Epithelial cell of proximal tubule (primary cell): ENCODE results near the gene MAPKAP1. TPM values are rescaled to one million over a fixed set of nuclear protein-coding genes. Genes with fewer than 3 reads are reported as not detected.
A peak's percentile ranks its signal among the peaks of the same experiment; 100 is the strongest.

Experiments used
- DNase-seq: peaks from one replicate; pipeline ENCODE4 v3.0.0-alpha.2; 2011; ENCODE audit warnings: low read depth
- H3K4me3 ChIP-seq: 2 replicates; pipeline ENCODE4 v1.5.1; 2011; ENCODE audit warnings: low read depth, mild to moderate bottlenecking, low read length
- total RNA-seq: library from RNA; depleted of rRNA; stranded (reverse); fragments of >200 nt; gene quantifications from 2 replicates; pipeline ENCODE4 v1.2.3, GENCODE V29; 2015
- TF ChIP-seq, protein P1 (sequence below): conservative IDR thresholded peaks from 2 replicates; pipeline ENCODE4 v1.5.1; 2012; ENCODE audit warnings: low read depth, mild to moderate bottlenecking, low read length

Gene MAPKAP1
- total RNA-seq, 1 donor from 2014 or later: 100 TPM

DNA sequence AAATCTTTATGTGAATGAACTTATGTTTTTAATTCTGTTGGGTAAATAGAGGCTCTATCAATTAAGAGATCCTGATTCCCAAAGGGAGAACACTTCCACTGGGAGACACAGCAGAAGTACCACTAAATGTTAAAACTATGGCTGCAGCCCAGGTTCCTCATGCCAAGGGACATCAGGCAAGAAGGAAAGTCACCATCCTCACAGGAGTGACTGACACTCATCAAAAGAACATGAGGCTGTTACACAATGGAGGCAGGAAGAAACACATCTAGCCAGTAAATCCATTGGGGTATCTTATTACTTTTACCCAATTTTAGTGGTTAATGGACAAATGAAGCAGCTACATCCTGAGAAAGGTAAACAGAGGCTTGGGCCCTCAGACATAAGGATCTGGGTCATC is 94.4 kb downstream of the MAPKAP1 start:
- H3K4me3 ChIP-seq: no peak overlapping the region
- DNase-seq: no peak
- TF ChIP-seq, protein P1, sequence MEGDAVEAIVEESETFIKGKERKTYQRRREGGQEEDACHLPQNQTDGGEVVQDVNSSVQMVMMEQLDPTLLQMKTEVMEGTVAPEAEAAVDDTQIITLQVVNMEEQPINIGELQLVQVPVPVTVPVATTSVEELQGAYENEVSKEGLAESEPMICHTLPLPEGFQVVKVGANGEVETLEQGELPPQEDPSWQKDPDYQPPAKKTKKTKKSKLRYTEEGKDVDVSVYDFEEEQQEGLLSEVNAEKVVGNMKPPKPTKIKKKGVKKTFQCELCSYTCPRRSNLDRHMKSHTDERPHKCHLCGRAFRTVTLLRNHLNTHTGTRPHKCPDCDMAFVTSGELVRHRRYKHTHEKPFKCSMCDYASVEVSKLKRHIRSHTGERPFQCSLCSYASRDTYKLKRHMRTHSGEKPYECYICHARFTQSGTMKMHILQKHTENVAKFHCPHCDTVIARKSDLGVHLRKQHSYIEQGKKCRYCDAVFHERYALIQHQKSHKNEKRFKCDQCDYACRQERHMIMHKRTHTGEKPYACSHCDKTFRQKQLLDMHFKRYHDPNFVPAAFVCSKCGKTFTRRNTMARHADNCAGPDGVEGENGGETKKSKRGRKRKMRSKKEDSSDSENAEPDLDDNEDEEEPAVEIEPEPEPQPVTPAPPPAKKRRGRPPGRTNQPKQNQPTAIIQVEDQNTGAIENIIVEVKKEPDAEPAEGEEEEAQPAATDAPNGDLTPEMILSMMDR: no peak

DNA sequence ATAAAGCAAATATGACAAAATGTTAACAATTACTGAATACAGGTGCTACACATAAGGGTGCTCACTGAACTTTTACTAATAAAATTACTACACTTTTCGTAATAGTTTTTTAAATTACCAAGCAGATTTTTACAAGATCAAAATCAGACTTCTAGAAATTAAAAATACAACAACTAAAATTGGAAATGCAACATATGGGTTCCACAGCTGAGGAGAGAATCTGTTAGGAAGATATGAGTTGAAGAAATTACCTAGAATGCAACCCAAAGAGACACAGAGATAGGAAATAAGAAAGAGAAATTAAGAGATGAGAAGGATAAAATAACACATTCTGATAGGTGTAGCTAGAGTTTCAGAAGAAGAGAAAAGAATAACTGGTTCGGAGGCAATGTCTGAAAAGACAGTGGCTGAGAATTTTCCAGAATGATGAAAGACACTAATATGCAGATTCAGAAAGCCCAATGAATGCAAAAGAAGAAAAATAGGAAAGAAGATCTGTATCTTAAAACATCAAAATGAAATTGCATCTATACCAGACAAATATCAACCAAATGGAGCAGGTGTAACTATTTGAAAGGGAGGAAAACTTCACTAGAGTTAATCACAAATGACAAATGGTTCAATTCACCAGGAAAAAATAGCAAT is 95.8 kb downstream of the MAPKAP1 start:
- TF ChIP-seq, protein P1: no peak
- no peak overlapping the region for H3K4me3 ChIP-seq
- DNase-seq: no peak

DNA sequence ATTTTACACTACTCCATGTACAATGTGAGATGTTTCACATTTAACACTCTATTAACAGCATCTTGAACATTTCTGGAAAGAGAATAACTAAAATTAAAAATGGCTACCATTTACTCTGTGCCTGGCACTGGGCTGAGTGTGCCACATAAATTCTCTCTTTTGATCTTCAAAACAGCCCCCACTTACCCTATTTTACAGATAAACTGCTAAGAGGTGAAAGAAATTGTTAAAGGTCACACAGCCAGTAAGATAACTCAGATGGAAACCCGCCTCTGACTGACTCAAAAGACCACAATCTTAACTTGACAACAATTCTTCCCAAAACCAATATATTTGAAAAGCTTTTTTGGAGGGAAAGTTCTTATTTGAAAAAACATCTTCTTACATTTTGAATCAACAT is 97.3 kb downstream of the MAPKAP1 start:
- no peak overlapping the region for H3K4me3 ChIP-seq
- DNase-seq: no peak
- TF ChIP-seq, protein P1: no peak

DNA sequence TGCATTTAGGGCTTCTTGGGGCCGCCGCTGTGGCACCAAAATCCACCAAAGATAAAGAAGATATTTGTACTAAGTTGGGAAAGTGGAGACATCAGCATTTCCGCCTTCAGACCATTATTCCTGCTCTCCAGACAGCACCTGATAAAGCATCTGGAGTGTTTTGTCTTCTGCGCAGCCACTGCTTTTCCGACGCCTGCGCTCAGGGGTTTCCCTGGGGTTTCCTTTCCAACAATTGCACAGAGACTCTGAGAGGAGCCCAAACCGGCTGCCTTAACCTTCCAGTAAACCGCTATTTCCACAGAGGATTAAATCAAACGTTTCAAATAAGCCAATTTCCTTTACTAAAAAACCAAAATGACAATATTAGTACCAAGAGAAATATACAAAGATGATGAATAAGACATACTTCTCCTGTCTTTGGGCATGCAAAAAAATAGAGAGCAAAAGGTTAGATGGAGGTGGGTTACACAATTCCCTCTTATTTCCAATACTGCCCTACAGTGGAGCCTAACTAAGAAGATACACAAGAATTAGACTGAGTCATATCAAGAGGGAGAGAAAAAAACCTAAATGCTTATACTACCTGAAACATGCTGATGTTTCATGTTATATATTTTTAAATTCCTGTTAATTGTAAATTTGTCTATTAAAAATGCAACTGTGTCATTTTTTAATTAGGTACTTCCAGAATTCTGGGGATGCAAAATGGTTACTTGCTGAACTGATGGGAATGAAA is 98.4 kb downstream of the MAPKAP1 start:
- TF ChIP-seq, protein P1: no peak

DNA sequence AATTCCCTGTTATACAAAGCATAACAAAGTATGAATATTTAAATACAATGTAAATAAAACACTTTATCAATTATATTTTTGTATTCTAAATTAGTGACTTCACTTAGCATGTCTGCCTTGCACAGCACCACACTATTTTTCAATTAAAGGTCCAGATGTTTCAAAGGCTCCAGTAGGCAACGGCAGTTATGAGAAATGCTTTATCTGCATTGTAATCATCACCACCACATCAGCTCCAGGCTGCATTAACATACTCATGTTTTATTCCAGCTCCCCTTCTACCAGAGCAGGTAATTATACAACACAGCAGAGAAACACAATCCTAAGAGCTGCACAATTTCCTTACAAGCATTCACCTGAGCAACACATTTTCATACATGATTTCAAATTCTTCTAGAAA is 102.8 kb downstream of the MAPKAP1 start:
- TF ChIP-seq, protein P1: no peak
- H3K4me3 ChIP-seq: no peak overlapping the region
- DNase-seq: no peak

More for the DNA sequence above, 98.4 kb downstream of the MAPKAP1 start:
- no peak for DNase-seq
- no peak overlapping the region for H3K4me3 ChIP-seq

DNA sequence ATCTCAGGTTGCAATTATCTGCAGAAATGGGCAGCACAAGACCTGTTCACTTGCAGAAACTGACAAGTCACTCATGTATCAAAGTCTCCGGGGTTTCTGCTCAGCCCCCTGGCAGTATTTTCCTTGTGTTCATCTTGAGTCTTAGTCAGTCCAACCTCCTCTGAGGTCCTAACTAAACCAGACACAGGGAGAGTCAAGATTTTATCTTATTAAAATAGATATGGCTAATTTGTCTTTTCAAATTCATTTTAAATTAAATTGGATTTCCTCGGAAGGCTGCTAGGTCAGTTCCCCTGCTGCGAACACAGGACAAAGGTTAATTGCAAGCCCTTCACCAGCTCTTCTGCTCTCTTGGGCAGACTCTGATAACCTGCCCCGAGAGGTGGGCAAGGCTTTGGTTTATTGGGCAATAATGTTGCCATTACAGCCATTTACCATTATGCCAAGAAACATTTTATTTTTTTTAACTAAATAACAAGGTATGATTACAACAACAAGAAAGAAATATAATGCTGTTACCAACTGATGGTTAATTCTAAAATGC is 103.5 kb downstream of the MAPKAP1 start:
- H3K4me3 ChIP-seq: no peak overlapping the region
- TF ChIP-seq, protein P1: no peak
- DNase-seq: no peak

DNA sequence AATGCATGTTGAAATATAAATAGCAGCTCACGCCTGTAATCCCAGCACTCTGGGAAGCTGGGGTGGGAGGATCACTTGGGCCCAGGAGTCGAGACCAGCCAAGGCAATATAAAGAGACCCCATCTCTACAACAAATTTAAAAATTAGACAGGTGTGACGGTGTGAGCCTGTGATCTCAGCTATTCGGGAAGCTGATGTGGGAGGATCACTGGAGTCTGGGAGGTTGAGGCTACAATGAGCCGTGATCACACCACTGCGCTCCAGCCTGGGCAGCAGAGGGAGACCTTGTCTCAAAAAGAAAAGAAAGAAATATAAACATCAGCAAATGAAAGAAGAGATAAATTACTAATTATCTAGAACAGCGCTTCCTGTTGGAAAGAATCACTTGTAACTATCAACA is 105.0 kb downstream of the MAPKAP1 start:
- TF ChIP-seq, protein P1: peak; percentile 17
- H3K4me3 ChIP-seq: no peak overlapping the region
- no peak for DNase-seq
